ENCODE measurements around the gene CLEC4F. TPM values are rescaled to one million over a fixed set of nuclear protein-coding genes. Genes with fewer than 3 reads are reported as not detected.

CLEC4F gene
- total and polyA plus RNA-seq, 3 donors from 2014 or later, result 0.31 to 2.6 (median 0.79) TPM

DNA sequence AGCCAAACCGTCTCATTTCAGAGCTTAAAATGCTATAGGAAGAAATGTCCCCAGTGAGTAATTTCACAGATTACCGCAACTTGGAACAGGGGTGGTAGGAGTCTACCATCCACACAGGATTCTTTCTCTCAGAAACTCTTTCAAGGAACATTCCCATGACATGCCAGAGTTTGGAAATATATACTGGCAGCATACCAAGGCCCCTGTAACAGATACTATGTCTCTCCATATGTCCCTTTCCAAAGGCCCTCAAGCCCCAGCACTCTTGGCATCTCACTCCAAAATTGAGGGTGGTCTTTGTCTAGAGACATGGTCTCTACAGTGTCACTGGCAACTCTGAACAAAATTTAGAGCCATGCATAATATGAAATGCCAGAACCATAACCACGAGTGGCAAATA is 40.9 kb downstream of the CLEC4F start:
- H3K27me3 ChIP-seq, result no peaks in the 10 kb centered on the region
- TF ChIP-seq POLR2A (IDR thresholded peaks at IDR 0.05) (no peak), CTCF (IDR thresholded peaks at IDR 0.05) (no peak)
- no peak for DNase-seq
- no peaks in the 10 kb centered on the region for H3K36me3 ChIP-seq (ENCODE audit: low read depth, missing control alignments)
- H3K4me3 ChIP-seq, result no peak overlapping the region
- H3K27ac ChIP-seq, result no peak overlapping the region
- no peaks in the 10 kb centered on the region for H3K4me1 ChIP-seq
- no peaks in the 10 kb centered on the region for H3K9me3 ChIP-seq
- WGBS, 2 donors, result 71 to 78% methylated on average over 3 of the region's 3 CpGs
- intact Hi-C loops (cut with DNase I; ENCODE audit: low total_unique reads), result no loop called here

DNA sequence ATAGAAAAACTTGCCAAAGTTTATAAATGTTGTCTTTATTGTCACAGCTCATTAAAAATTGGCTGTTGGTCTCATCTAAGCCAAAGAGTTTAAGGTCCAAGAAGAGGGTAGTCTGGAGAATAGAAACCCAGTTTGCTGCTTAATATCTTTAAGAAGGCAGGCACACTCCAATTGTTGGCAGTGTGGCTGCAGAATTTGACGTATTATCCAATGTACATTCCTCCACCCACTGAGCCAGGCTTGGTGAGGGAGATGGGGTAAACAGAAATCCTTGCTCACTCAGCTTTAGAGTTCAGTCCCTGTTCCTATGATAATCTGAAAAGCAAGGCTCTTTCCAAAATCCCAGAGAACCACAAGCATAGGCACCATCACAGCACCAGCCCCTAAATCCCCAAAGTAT is 41.7 kb downstream of the CLEC4F start:
- Histone ChIP-seq H3K27me3 (no peaks in the 10 kb centered on the region), H3K27ac (no peak overlapping the region), H3K4me3 (no peak overlapping the region), H3K36me3 (ENCODE audit: low read depth, missing control alignments) (no peaks in the 10 kb centered on the region), H3K9me3 (no peaks in the 10 kb centered on the region), H3K4me1 (no peaks in the 10 kb centered on the region)
- intact Hi-C loops (cut with DNase I; ENCODE audit: low total_unique reads), result no loop called here
- 70 to 71% methylated on average over 1 of the region's 1 CpG for WGBS, 2 donors
- DNase-seq, result no peak
- no peak for TF ChIP-seq CTCF (IDR thresholded peaks at IDR 0.05)
- TF ChIP-seq POLR2A (IDR thresholded peaks at IDR 0.05), result no peak

DNA sequence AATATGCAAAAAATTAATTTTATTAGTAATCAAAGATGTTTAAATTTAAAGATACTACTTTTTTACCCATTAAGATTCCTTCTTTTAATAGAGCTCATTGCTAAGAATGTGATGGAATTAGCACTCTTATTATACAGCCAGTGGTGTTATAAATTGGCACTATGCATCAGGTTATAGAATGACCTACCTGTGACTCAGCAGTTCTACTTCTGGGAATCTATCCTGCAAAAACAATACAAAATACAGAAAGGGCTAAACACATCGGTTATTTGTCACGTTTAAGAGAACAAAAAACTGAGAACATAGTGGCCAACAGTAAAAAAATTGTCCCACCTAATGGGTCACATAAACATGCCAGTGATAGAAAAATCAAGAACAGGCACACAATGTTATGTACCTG is 42.9 kb downstream of the CLEC4F start:
- no peak overlapping the region for H3K4me3 ChIP-seq
- no peaks in the 10 kb centered on the region for H3K36me3 ChIP-seq (ENCODE audit: low read depth, missing control alignments)
- intact Hi-C loops (cut with DNase I; ENCODE audit: low total_unique reads), result no loop called here
- H3K27ac ChIP-seq, result no peak overlapping the region
- TF ChIP-seq POLR2A (IDR thresholded peaks at IDR 0.05) (no peak), CTCF (IDR thresholded peaks at IDR 0.05) (no peak)
- no peaks in the 10 kb centered on the region for H3K27me3 ChIP-seq
- H3K9me3 ChIP-seq, result no peaks in the 10 kb centered on the region
- WGBS, 2 donors, result 49 to 62% methylated on average over 2 of the region's 2 CpGs
- no peaks in the 10 kb centered on the region for H3K4me1 ChIP-seq
- DNase-seq, result no peak

DNA sequence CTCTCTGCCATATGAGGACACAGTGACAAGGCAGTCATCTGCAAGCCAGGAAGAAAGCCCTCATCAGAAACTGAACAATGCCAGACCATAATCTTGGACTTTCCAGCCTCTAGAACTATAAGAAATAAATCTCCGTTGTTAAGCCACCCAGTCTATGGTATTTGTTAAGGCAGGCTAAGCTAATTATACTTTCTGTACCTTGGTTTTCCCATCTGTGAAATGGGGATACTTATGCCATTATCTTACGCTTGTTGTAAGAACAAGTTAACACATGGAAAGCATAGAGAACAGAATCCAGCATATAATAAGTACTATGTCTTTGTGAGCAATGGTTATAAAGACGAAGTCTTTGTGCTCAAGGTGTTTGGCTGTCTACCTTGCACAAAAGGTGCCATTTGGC is 44.1 kb downstream of the CLEC4F start:
- Histone ChIP-seq H3K4me1 (no peaks in the 10 kb centered on the region), H3K36me3 (ENCODE audit: low read depth, missing control alignments) (no peaks in the 10 kb centered on the region), H3K4me3 (no peak overlapping the region), H3K9me3 (no peaks in the 10 kb centered on the region), H3K27me3 (no peaks in the 10 kb centered on the region), H3K27ac (no peak overlapping the region)
- no peak for TF ChIP-seq CTCF (IDR thresholded peaks at IDR 0.05)
- TF ChIP-seq POLR2A (IDR thresholded peaks at IDR 0.05), result no peak
- 90 to 94% methylated on average over 3 of the region's 3 CpGs for WGBS, 2 donors
- intact Hi-C loops (cut with DNase I; ENCODE audit: low total_unique reads), result no loop called here
- no peak for DNase-seq

DNA sequence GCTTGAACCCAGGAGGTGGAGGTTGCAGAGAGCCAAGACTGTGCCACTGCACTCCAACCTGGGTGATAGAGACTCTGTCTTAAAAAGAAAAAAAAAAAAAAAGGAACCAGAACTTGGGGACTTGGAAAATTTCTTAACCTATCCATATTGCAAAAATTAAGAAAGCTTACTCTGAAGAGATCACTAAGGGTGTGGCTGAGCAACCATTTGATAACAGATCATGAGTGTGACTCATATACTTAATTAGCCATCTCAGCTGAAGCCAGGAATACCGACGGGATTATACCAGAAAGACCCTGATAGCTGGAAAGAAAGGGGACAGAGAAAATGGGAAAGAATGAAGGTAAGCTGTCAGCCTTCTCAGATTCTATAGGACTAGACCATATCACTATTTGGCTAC is 45.3 kb downstream of the CLEC4F start:
- DNase-seq, result no peak
- H3K36me3 ChIP-seq (ENCODE audit: low read depth, missing control alignments), result no peaks in the 10 kb centered on the region
- intact Hi-C loops (cut with DNase I; ENCODE audit: low total_unique reads), result no loop called here
- no peak overlapping the region for H3K27ac ChIP-seq
- no peak overlapping the region for H3K4me3 ChIP-seq
- H3K27me3 ChIP-seq, result no peaks in the 10 kb centered on the region
- H3K4me1 ChIP-seq, result no peaks in the 10 kb centered on the region
- H3K9me3 ChIP-seq, result no peaks in the 10 kb centered on the region
- 83 to 85% methylated on average over 2 of the region's 2 CpGs for WGBS, 2 donors
- no peak for TF ChIP-seq POLR2A (IDR thresholded peaks at IDR 0.05)

All from testis (tissue), 3 donors.